ENCODE results near the gene TIFAB. TPM values are rescaled to one million over a fixed set of nuclear protein-coding genes. Genes with fewer than 3 reads are reported as not detected.

TIFAB gene
- total RNA-seq, 1 experiment from 2014 or later = not detected

GRCh38 chr5:135461481-135462151 lies 9.5 kb upstream of the TIFAB start:
- intact Hi-C loops (cut with micrococcal nuclease) = loop anchor here (1.0 to 5.0 kb wide), 4 partner anchors 91 to 369 kb away; no protein-coding TSS in a partner anchor
- H3K9me2 ChIP-seq (ENCODE audit: insufficient read depth) = no peaks in the 10 kb centered on the region
- no peaks in the 10 kb centered on the region for H4K20me1 ChIP-seq (ENCODE audit: insufficient read depth)
- H3K79me2 ChIP-seq (ENCODE audit: insufficient read depth, low read length) = no peaks in the 10 kb centered on the region
- ChIA-PET CTCF (interaction anchor here (1.0 to 14.2 kb wide), 17 partner anchors 10 to 368 kb away, joined by 3 to 476 read pairs (median 5); no protein-coding TSS in a partner anchor), POLR2A (interaction anchor here (1.6 kb wide), 1 partner anchor 92 kb away, joined by 5 read pairs; no protein-coding TSS in a partner anchor), RAD21 (ENCODE audit: low non-redundant PET in 1 of 2, low total read pairs in 2 of 2, uncharacterized antibody in 2 of 2, unreplicated experiment in 2 of 2) (interaction anchor here (1.0 to 2.6 kb wide), 4 partner anchors 90 to 105 kb away, joined by 3 to 9 read pairs (median 6); no protein-coding TSS in a partner anchor)
- DNase-seq (ENCODE audit: low read depth, low spot score) (no peak), ATAC-seq (no peak)
- H3K9me3 ChIP-seq (ENCODE audit: control insufficient read depth in 1 of 2, insufficient read depth in 1 of 2, low read depth in 1 of 2, low read length in 2 of 2) = no peaks in the 10 kb centered on the region
- H3K4me2 ChIP-seq (ENCODE audit: low read length) = no peak overlapping the region
- H3K27ac ChIP-seq (ENCODE audit: low read depth, low read length) = no peak overlapping the region
- BruUV-seq (replicated peaks) = no TSS peak
- no peak overlapping the region for H2AFZ ChIP-seq (ENCODE audit: low read depth, low read length, poor library complexity, severe bottlenecking)
- no peak overlapping the region for H3K4me3 ChIP-seq (replicated peaks in 1 of 2; ENCODE audit: low read depth in 1 of 2, low read length in 2 of 2)
- no peaks in the 10 kb centered on the region for H3K36me3 ChIP-seq (ENCODE audit: control insufficient read depth in 1 of 2, insufficient read depth in 2 of 2, low read length in 2 of 2)
- H3K27me3 ChIP-seq (ENCODE audit: insufficient read depth, low read length) = no peaks in the 10 kb centered on the region
- TF ChIP-seq RAD21 (IDR thresholded peaks at IDR 0.05; ENCODE audit: low read depth) = no peak
- TF ChIP-seq EZH2 (IDR thresholded peaks at IDR 0.05) = no peak
- no peak for TF ChIP-seq POLR2A (IDR thresholded peaks at IDR 0.05; ENCODE audit: borderline replicate concordance, extremely low read depth, insufficient read depth, insufficient read length)
- TF ChIP-seq EZH2phosphoT487 (IDR thresholded peaks at IDR 0.05; ENCODE audit: borderline replicate concordance) = no peak
- no peak for TF ChIP-seq TCF7L2 (IDR thresholded peaks at IDR 0.05; ENCODE audit: borderline replicate concordance, extremely low read depth, insufficient read depth, insufficient read length)
- no peak for TF ChIP-seq SP1 (IDR thresholded peaks at IDR 0.05; ENCODE audit: low read depth)
- no peak for TF ChIP-seq EGR1 (IDR thresholded peaks at IDR 0.05; ENCODE audit: low read depth)
- no peak for TF ChIP-seq ZBTB33 (IDR thresholded peaks at IDR 0.05; ENCODE audit: extremely low read depth, insufficient replicate concordance, low read length)
- TF ChIP-seq CBX3 (IDR thresholded peaks at IDR 0.05; ENCODE audit: low read depth) = no peak
- no peak for TF ChIP-seq ZNF274 (IDR thresholded peaks at IDR 0.05; ENCODE audit: low read depth, low read length)
- TF ChIP-seq ELF1 (IDR thresholded peaks at IDR 0.05; ENCODE audit: borderline replicate concordance, low read depth) = no peak
- TF ChIP-seq SRF (IDR thresholded peaks at IDR 0.05; ENCODE audit: low read depth) = no peak
- no peak for TF ChIP-seq ZFX (IDR thresholded peaks at IDR 0.05)
- TF ChIP-seq FOSL1 (IDR thresholded peaks at IDR 0.05; ENCODE audit: low read depth) = no peak
- H3K4me1 ChIP-seq (ENCODE audit: control insufficient read depth in 1 of 2, insufficient read depth in 2 of 2, low read length in 2 of 2) = peaks cover 7 to 35% of the 10 kb centered on the region in 2 experiments; a peak in 3 of 4 replicates
- H3K9ac ChIP-seq (ENCODE audit: low read length) = no peak overlapping the region

Measured in HCT116 (cell line).